Measurements from ENCODE around the gene RAPGEF2.

Gene RAPGEF2

DNA sequence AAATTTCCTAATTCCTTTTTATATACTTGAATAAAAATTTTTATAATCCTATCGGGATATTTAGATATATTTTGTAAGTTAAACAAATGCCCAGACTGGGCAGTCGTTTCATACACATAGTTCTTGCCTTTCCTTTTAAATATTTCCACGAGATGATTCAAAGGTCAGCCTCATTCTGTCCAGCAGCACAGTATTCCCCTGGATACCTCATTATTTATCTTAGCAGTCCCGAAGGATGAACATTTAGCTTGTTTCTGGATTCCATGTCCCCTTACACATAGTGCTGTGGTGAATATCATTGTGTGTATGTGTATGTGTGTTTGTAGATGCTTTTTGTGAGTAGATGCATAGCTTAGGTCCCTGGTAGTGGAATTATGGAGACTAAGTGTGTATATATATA lies 38.3 kb downstream of the RAPGEF2 start:
- TF ChIP-seq, protein P1, sequence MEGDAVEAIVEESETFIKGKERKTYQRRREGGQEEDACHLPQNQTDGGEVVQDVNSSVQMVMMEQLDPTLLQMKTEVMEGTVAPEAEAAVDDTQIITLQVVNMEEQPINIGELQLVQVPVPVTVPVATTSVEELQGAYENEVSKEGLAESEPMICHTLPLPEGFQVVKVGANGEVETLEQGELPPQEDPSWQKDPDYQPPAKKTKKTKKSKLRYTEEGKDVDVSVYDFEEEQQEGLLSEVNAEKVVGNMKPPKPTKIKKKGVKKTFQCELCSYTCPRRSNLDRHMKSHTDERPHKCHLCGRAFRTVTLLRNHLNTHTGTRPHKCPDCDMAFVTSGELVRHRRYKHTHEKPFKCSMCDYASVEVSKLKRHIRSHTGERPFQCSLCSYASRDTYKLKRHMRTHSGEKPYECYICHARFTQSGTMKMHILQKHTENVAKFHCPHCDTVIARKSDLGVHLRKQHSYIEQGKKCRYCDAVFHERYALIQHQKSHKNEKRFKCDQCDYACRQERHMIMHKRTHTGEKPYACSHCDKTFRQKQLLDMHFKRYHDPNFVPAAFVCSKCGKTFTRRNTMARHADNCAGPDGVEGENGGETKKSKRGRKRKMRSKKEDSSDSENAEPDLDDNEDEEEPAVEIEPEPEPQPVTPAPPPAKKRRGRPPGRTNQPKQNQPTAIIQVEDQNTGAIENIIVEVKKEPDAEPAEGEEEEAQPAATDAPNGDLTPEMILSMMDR (IDR thresholded peaks at IDR 0.05; ENCODE audit: borderline replicate concordance, insufficient read depth, low read depth, low read length): no peak
- no peak overlapping the region for H3K4me3 ChIP-seq (ENCODE audit: low read depth, low read length)

DNA sequence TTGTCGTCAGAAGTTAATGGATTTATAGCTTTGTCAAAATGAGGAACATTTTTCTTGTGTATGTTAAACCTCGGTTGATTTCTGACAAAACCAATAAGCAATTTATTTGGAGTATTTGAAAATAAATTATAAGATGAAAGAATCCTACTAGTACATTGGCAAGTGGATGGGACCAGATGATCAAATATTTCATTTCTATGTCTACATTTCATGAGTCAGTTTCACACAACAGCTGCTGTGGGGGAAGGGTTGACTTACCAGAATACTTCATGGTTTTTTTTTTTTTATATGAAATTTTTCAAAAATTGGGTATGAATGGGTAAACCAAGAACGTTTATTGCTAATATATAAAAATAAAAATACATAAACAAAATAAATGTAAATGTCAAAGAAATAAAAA lies 39.4 kb downstream of the RAPGEF2 start:
- TF ChIP-seq, protein P1 (IDR thresholded peaks at IDR 0.05; ENCODE audit: borderline replicate concordance, insufficient read depth, low read depth, low read length): no peak
- no peak overlapping the region for H3K4me3 ChIP-seq (ENCODE audit: low read depth, low read length)

DNA sequence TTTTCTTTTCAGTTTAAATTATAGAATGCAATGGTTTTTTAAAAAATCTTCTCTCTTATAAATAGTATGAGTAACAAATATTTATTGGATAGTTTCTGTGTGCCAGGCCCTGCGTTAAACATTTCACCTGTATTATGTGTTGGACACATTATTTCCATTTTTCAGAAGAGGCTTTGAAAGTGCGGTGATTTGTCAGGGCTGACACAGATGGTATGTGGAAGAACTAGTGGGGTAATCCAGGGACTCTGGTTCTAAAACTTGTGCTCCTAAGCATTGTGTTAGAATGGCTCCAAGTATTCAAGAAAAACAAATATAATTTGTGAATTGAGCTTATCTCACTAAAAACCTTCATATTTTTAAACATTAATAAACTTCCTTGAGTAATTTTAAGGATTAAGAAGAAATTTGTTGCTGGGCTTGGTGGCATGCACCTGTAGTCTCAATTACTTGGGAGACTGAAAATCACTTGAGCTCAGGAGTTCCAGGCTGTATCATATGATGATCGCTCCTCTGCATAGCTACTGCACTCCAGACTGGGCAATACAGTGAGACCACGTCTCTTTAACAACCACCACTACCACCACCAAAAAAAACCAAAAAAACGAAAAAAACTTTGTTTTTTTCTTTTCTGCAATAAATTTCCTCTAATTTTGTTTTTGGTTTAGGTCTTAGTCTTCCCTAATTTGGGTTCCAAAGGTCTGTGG lies 40.0 kb downstream of the RAPGEF2 start:
- no peak overlapping the region for H3K4me3 ChIP-seq (ENCODE audit: low read depth, low read length)
- TF ChIP-seq, protein P1 (IDR thresholded peaks at IDR 0.05; ENCODE audit: borderline replicate concordance, insufficient read depth, low read depth, low read length): no peak

DNA sequence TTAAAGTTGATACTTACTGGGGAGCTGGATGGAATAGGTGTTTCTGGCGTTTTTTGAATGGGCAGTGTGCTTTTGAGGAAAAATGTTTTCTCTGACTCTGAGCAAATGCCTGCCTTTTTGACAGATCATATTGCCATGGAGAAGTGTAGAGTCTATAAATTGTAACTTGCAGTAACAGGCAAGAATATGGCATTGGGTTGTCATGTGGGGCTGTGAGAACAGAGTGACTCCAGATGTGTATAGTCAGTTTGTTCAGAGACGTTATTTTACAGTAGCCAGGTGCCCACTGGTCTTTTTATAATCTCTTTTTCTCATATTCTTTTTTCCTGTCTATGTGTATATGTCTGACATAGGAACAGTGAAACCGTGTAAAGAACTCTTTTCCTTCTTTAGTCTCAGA lies 40.8 kb downstream of the RAPGEF2 start:
- no peak overlapping the region for H3K4me3 ChIP-seq (ENCODE audit: low read depth, low read length)
- TF ChIP-seq, protein P1 (IDR thresholded peaks at IDR 0.05; ENCODE audit: borderline replicate concordance, insufficient read depth, low read depth, low read length): no peak

DNA sequence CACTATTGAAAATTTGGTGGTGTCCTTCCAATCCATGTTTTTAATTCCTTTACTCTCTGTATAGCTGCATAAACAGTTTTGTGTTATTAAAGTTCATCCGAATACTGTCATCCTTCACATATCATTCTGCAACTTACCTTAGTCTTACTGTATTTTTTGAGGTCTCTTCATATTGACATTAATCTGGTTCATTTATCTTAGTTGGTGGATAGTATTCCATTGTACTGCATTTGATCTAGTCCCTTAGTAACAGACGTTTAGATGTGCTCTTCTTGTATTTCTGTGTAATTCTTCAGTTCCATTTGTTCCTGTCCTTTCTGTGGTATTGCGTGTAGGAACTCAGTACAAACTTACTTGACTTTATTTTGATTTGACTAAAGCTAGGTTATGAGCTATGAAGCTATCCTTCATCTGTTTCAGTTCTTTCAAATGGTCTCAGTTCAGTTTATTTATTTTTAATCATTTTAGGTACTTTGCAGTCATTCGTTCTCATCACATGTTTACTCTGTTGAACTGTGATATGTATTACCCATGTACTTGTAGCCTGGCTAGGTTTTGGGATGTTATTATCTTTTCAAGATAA lies 41.3 kb downstream of the RAPGEF2 start:
- no peak overlapping the region for H3K4me3 ChIP-seq (ENCODE audit: low read depth, low read length)
- TF ChIP-seq, protein P1 (IDR thresholded peaks at IDR 0.05; ENCODE audit: borderline replicate concordance, insufficient read depth, low read depth, low read length): no peak

DNA sequence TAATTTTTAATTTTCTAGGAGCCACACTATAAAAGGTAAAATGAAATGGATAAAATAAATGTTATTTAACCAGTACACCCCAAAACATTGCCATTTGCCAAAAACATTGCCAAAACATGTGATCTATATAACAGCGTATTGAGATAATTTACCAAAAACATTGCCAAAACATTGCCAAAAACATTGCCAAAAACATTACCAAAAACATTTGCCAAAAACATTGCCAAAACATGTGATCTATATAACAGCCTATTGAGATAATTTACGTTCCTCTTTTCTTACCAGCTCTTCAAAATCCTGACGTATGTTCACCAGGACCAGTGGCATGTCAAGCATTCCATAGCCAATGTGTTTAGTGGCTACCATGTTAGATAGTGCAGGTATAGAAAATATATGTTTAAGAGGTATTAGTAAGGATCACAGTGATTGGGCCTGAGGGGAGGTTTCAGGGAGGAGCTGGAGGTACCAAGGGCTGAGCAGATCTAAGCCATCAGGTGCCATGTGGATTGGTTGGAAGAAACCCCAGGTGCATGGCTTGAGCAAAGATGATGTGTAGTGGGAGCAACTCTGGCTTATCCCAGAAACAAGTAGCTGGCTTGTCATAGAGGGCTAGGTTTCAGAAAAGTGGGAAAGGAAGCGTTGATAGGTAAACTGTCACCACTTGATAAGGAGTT lies 42.6 kb downstream of the RAPGEF2 start:
- TF ChIP-seq, protein P1 (IDR thresholded peaks at IDR 0.05; ENCODE audit: borderline replicate concordance, insufficient read depth, low read depth, low read length): no peak
- H3K4me3 ChIP-seq (ENCODE audit: low read depth, low read length): no peak overlapping the region

DNA sequence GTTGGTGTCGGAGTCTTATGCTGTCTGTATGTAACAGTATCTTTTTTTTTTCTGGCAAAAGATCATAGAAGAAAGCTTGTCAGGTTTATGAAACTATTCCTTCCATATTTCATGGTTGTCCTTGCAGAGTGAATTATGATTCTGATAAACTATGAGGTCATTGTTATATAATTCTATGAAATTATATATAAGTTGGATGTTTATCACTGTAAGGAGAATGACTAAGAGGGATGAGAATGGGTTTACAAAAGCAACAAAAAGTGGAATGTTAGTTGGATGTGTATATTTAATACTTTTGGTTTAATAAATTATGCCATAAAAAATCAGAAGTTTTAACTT lies 43.1 kb downstream of the RAPGEF2 start:
- no peak overlapping the region for H3K4me3 ChIP-seq (ENCODE audit: low read depth, low read length)
- TF ChIP-seq, protein P1 (IDR thresholded peaks at IDR 0.05; ENCODE audit: borderline replicate concordance, insufficient read depth, low read depth, low read length): no peak
